ENCODE measurements around the gene GSTT2. TPM values are rescaled to one million over a fixed set of nuclear protein-coding genes. Genes with fewer than 3 reads are reported as not detected.

Gene GSTT2
- polyA plus RNA-seq, 1 donor (not counting 4 experiments of a cell fraction or from before 2014, with no cell fraction given), result 0.24 TPM

DNA sequence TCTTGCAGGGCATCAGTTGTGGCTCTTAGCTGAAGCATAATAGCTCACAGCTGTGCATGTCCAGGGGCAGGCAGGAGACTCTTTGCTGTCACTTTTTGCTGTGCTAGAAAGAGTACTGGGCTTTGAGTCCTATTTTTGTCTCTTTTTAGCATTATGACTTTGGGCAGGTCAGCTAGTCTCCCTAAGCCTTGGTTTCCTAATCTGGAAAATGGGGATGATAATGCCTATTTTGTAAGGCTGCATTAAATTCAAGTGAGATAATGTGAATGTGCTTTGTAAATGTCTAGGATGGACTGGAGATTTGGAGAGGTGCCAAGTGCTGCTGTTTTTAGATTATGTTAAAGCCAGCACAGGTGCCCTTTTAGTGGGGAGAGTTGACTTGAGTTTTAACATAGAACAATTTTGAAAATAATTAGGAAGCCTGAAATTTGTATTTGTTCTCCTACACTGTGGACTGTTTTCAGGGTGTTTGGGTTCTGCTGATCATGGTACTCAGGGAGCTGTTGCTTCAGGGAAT lies 50.3 kb downstream of the GSTT2 start:
- peaks cover 60% of the 10 kb centered on the region for H3K79me2 ChIP-seq (ENCODE audit: control insufficient read depth, insufficient read depth, low read length)

More for the DNA sequence above, 50.3 kb downstream of the GSTT2 start:
- H3K4me3 ChIP-seq (ENCODE audit: control insufficient read depth in 2 of 3, extremely low read depth in 1 of 3, insufficient read depth in 2 of 3, low read depth in 1 of 3, low read length in 3 of 3), result no peak overlapping the region
- no peaks in the 10 kb centered on the region for H3K27me3 ChIP-seq (ENCODE audit: control insufficient read depth, extremely low read depth, insufficient read depth, low read length)
- H3K27ac ChIP-seq (ENCODE audit: control insufficient read depth, insufficient read depth, low read length), result no peak overlapping the region
- no peak for FAIRE-seq
- TF ChIP-seq, protein P1, sequence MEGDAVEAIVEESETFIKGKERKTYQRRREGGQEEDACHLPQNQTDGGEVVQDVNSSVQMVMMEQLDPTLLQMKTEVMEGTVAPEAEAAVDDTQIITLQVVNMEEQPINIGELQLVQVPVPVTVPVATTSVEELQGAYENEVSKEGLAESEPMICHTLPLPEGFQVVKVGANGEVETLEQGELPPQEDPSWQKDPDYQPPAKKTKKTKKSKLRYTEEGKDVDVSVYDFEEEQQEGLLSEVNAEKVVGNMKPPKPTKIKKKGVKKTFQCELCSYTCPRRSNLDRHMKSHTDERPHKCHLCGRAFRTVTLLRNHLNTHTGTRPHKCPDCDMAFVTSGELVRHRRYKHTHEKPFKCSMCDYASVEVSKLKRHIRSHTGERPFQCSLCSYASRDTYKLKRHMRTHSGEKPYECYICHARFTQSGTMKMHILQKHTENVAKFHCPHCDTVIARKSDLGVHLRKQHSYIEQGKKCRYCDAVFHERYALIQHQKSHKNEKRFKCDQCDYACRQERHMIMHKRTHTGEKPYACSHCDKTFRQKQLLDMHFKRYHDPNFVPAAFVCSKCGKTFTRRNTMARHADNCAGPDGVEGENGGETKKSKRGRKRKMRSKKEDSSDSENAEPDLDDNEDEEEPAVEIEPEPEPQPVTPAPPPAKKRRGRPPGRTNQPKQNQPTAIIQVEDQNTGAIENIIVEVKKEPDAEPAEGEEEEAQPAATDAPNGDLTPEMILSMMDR (optimal IDR thresholded peaks at IDR 0.05 in 1 of 3, IDR thresholded peaks at IDR 0.05 in 1 of 3, conservative IDR thresholded peaks at IDR 0.05 in 1 of 3; ENCODE audit: extremely low read depth in 1 of 3, insufficient read depth in 2 of 3, low read length in 3 of 3), result no peak
- TF ChIP-seq EZH2 (IDR thresholded peaks at IDR 0.05; ENCODE audit: low read length), result no peak
- no peaks in the 10 kb centered on the region for H3K9me3 ChIP-seq (ENCODE audit: control insufficient read depth, low read depth, low read length)
- peaks cover 1 to 5% of the 10 kb centered on the region in 2 experiments for H3K36me3 ChIP-seq (ENCODE audit: control insufficient read depth in 2 of 2, extremely low read depth in 1 of 2, insufficient read depth in 2 of 2, low read length in 2 of 2)
- H2AFZ ChIP-seq (ENCODE audit: control insufficient read depth, low read length), result no peak overlapping the region
- dilution Hi-C loops (cut with MboI; ENCODE audit: extremely low pct_ligation_motif_present, low sequenced_read_pairs), result no loop called here
- H4K20me1 ChIP-seq (ENCODE audit: control insufficient read depth, extremely low read depth, insufficient read depth, low read length), result no peaks in the 10 kb centered on the region
- H3K4me1 ChIP-seq (ENCODE audit: control insufficient read depth, extremely low read depth, insufficient read depth, low read length), result peaks cover 8% of the 10 kb centered on the region
- H3K9ac ChIP-seq (ENCODE audit: control insufficient read depth, extremely low read depth, insufficient read depth, low read length), result no peak overlapping the region
- peaks cover 3% of the 10 kb centered on the region for H3K9me1 ChIP-seq (ENCODE audit: control insufficient read depth, extremely low read depth, insufficient read depth, low read length)
- no peak overlapping the region for H3K4me2 ChIP-seq (ENCODE audit: control insufficient read depth, extremely low read depth, insufficient read depth, low read depth, low read length)
- DNase-seq (ENCODE audit: low read depth, low spot score), result no peak

Other genes starting within 250 kb of the GSTT2 start
- 0.46 to 0.82 TPM (median 0.55 TPM) in 3 replicates for gene ZNF70, start 229.0 kb upstream of the GSTT2 start, polyA plus RNA-seq
- 0.19 TPM in 1 of 3 replicates, not detected in the others for gene VPREB3, start 225.7 kb upstream of the GSTT2 start, polyA plus RNA-seq
- 0.06 TPM in 1 of 3 replicates, not detected in the others for gene C22orf15, start 217.1 kb upstream of the GSTT2 start, polyA plus RNA-seq
- 10.4 to 14.8 TPM (median 10.6 TPM) in 3 replicates for gene CHCHD10, start 212.2 kb upstream of the GSTT2 start, polyA plus RNA-seq
- 0.06 to 0.20 TPM (median 0.13 TPM) in 3 replicates for gene MMP11, start 207.3 kb upstream of the GSTT2 start, polyA plus RNA-seq
- 70.0 to 108 TPM (median 95.2 TPM) in 3 replicates for gene SMARCB1, start 193.2 kb upstream of the GSTT2 start, polyA plus RNA-seq
- 0.01 to 0.42 TPM (median 0.05 TPM) in 3 replicates for gene DERL3, start 141.1 kb upstream of the GSTT2 start, polyA plus RNA-seq
- 5.3 to 9.4 TPM (median 6.0 TPM) in 3 replicates for gene SLC2A11, start 122.3 kb upstream of the GSTT2 start, polyA plus RNA-seq
- gene MIF, start 85.8 kb upstream of the GSTT2 start, polyA plus RNA-seq, result 162 to 812 TPM (median 340 TPM) in 3 replicates
- gene GSTT2B, start 18.9 kb upstream of the GSTT2 start, polyA plus RNA-seq, result 15.5 to 22.2 TPM (median 17.9 TPM) in 3 replicates
- 0.63 to 1.0 TPM (median 0.72 TPM) in 3 replicates for gene DDTL, start 13.2 kb upstream of the GSTT2 start, polyA plus RNA-seq
- 87.8 to 151 TPM (median 118 TPM) in 3 replicates for gene DDT, start 5.7 kb upstream of the GSTT2 start, polyA plus RNA-seq
- gene GSTT4, start 25.3 kb downstream of the GSTT2 start, polyA plus RNA-seq, result not detected in 3 replicates
- gene CABIN1, start 31.2 kb downstream of the GSTT2 start, polyA plus RNA-seq, result 3.5 to 4.6 TPM (median 4.1 TPM) in 3 replicates
- gene SUSD2, start 201.4 kb downstream of the GSTT2 start, polyA plus RNA-seq, result 0.01 to 0.10 TPM (median 0.03 TPM) in 3 replicates